ENCODE results near the gene TMEM202. TPM values are rescaled to one million over a fixed set of nuclear protein-coding genes. Genes with fewer than 3 reads are reported as not detected.
A peak's percentile ranks its signal among the peaks of the same experiment; 100 is the strongest.

The TMEM202 gene
- total RNA-seq (2012; rRNA removed) = not detected in 2 replicates
- polyA plus RNA-seq (2012; rRNA removed) = not detected in 2 replicates
- polyA plus RNA-seq (2012; cell fraction: cytosol; rRNA removed) = not detected in 2 replicates
- not detected in 2 replicates for polyA plus RNA-seq (2012; cell fraction: nucleus; rRNA removed; ENCODE audit: low replicate concordance)
- not detected for Bru-seq, nascent RNA
- BruChase-seq, experiment 1, labeled RNA remaining after a 6-hour chase = percentile 16 among the genes with signal in this experiment
- BruChase-seq, experiment 2, labeled RNA remaining after a 2-hour chase = not detected
- long read RNA-seq = 0 reads

- Histone ChIP-seq H3K27me3 (ENCODE audit: control insufficient read depth, insufficient read depth, low read length) (peaks cover 32% of the 10 kb centered on the region), H3K56ac (ENCODE audit: extremely low read depth, insufficient read depth, low read length) (no peak within 1 kb of the TSS), H2BK5ac (ENCODE audit: low read depth, low read length, poor library complexity, severe bottlenecking) (no peak within 1 kb of the TSS), H2BK15ac (ENCODE audit: low read depth, low read length) (no peak within 1 kb of the TSS), H2AFZ (replicated peaks; ENCODE audit: low read length, poor library complexity) (no peak within 1 kb of the TSS), H3K79me1 (ENCODE audit: low read depth in 1 of 2, low read length in 2 of 2) (no peaks in the 10 kb centered on the region), H2BK20ac (ENCODE audit: low read depth, low read length) (no peak within 1 kb of the TSS), H4K91ac (ENCODE audit: insufficient read depth, low read depth, low read length) (no peak within 1 kb of the TSS), H4K5ac (ENCODE audit: low read depth, low read length) (no peak within 1 kb of the TSS), H3K14ac (replicated peaks; ENCODE audit: low read depth, low read length) (no peak within 1 kb of the TSS), H3K18ac (ENCODE audit: low read depth, low read length) (no peak within 1 kb of the TSS), H3K9me3 (ENCODE audit: control insufficient read depth, insufficient read depth, low read length) (0 out of 2 replicates have a peak, but pooled peaks cover 3% of the 10 kb centered on the region), H4K20me1 (ENCODE audit: insufficient read depth, low read length) (no peaks in the 10 kb centered on the region), H4K8ac (ENCODE audit: low read depth in 2 of 2, low read length in 2 of 2) (no peak within 1 kb of the TSS), H3K4me2 (ENCODE audit: low read depth, low read length) (no peak within 1 kb of the TSS), H3K9me1 (ENCODE audit: insufficient read depth, low read length) (no peaks in the 10 kb centered on the region), H2AK9ac (replicated peaks; ENCODE audit: low read depth, low read length, poor library complexity) (no peak within 1 kb of the TSS), H3K27ac (ENCODE audit: insufficient read depth, low read length) (no peak within 1 kb of the TSS), H3K36me3 (ENCODE audit: control insufficient read depth, insufficient read depth, low read length) (no peaks in the 10 kb centered on the region), H3K4ac (ENCODE audit: low read depth, low read length) (no peak within 1 kb of the TSS), H3K9ac (ENCODE audit: low read depth, low read length) (no peak within 1 kb of the TSS), H2BK120ac (ENCODE audit: low read depth, low read length) (no peak within 1 kb of the TSS), H2AK5ac (ENCODE audit: low read depth, low read length) (no peak within 1 kb of the TSS), H3K4me3 (ENCODE audit: insufficient read depth, low read depth, low read length) (no peak within 1 kb of the TSS), H3K4me1 (ENCODE audit: control insufficient read depth, insufficient read depth, low read length) (no peaks in the 10 kb centered on the region), H3K23ac (ENCODE audit: low read depth, low read length) (no peak within 1 kb of the TSS)
- intact Hi-C loops (cut with micrococcal nuclease) (no loop called here), in situ Hi-C loops (cut with MboI; ENCODE audit: low sequenced_read_pairs) (no loop called here), dilution Hi-C loops (cut with HindIII; ENCODE audit: low sequenced_read_pairs, unreplicated experiment) (no loop called here)
- TF ChIP-seq, protein P1, sequence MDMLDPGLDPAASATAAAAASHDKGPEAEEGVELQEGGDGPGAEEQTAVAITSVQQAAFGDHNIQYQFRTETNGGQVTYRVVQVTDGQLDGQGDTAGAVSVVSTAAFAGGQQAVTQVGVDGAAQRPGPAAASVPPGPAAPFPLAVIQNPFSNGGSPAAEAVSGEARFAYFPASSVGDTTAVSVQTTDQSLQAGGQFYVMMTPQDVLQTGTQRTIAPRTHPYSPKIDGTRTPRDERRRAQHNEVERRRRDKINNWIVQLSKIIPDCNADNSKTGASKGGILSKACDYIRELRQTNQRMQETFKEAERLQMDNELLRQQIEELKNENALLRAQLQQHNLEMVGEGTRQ (IDR thresholded peaks at IDR 0.05; ENCODE audit: low read depth, low read length) = no peak
- no peak for TF ChIP-seq CTCF (conservative IDR thresholded peaks at IDR 0.05; ENCODE audit: low read depth, low read length)
- TF ChIP-seq MXI1 (IDR thresholded peaks at IDR 0.05; ENCODE audit: borderline replicate concordance, low read depth, low read length) = no peak
- no peak for DNase-seq
- WGBS, 2 experiments (ENCODE audit: extremely low coverage in 2 of 2, insufficient read length in 1 of 2) = no CpG with 5 or more reads among the region's 4 CpGs
- ChIA-PET CTCF (interaction anchor here (0.6 kb wide), 1 partner anchor 46 kb away, joined by 4 read pairs; no protein-coding TSS in a partner anchor), POLR2A (ENCODE audit: unreplicated experiment) (no interaction called here)
- ATAC-seq (ENCODE audit: low read depth) = no peak
- no TSS peak for BruUV-seq (replicated peaks)
These were observed at the start of gene TMEM202 for GRCh38 chr15:72397796-72398588. TMEM202 (plus strand) TSS chr15:72398305; CDS start chr15:72398327, 22 bp downstream.
